Activated T-helper 1 cell treated with Interleukin-2 at 50 U/mL for 16 hours (primary cell): ENCODE results near the gene WNT7B.

Experiments used
- DNase-seq: peaks from one replicate; pipeline ENCODE4 v3.0.0-alpha.2; 2020; ENCODE audit warnings: low read depth

Gene WNT7B

DNA sequence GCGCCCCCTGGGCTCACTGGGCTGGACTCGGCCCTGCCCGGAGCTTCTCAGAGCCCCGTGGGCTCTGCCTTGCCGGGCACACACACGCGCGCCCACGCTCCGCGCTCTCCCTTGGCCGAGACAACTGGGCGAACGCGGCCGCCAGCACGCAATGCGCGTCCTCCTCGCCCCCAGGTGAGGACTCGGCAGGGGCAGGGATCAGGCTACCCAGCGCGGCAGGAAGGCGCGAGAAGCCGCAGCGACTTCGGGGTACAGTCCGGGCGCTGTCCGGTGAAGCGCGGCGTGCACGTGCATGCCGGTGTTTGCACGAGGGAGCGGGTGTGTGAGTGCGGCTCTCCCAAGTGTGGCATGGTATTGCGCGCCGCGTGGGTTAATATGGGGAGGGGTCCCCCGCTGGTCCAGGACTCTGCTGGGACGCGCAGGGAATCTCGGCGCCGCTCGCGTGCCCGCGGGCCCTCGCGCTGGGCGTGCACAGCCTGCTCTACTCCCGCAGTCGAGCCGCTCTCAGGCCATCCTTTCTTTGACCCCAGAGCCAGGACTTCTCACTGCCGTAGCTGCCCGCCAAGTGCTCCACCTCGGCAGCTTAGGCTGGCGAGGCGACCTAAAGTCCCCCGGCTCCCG, 5.4 kb downstream of the WNT7B start:
- DNase-seq, result no peak

DNA sequence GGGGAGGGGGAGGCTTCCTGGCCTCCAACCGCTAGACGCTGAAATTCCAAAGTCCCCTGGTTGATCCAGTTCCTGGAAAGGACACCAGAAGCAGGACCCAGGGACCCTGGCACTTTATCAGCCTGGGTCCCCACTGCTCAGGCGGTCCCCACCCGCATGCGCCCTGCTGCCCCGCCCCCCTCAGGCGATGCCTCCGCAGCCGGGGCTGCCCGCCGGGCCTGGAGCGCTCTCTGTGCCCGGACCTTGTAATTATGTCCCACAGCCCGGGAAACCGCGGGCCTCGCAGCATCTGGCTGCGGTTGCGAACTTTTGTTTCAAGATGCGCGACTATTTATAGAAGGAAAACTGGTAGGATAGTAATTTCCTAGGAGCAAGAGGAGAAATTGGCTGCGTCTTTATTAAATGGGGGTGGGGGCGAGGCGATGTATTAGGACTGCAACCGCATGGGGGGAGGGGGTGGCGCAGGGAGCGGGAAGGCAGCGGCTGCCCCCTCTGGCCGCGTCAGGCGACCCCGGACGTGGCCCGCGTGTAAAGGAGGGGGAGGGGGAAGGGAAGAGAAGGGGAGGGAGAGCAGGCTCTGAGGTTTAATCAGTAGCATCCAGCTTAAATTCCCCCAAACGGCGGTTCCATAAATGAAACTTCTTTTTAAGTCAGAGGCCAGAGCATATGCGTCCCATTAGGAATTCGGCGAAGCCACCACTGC, 6.1 kb downstream of the WNT7B start:
- no peak for DNase-seq

DNA sequence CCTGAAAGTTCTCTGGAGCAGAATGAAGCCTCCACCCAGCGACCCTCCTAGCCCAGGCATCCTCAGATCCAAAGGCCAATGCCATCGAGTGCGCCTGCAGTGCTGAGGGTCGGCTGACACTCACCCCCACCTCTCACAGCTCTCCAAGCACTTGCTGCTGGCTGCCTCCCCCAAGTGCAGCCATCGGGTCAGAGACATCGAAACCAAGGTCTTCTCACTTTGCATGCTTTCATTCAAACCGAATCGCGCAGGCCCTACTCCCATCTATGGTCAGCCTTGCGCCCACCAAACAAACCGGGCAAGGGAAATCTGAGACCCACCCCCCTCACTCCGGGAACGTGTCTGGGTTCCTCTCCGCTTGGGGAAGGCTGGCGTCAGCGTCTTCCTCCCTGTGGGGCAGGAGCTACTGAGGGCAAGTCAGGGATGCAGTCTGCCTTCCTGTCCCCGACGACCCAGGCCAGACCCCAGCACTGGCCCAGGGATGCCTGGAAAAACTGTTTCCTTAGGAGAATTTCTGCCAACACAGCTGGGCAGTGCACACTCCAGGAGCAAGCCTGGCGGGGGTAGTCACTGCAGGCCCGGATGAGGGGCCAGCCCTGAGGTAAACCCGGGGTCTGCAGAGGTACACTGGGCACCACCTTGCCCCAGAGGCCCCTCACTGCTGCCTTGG, 7.0 kb downstream of the WNT7B start:
- no peak for DNase-seq

DNA sequence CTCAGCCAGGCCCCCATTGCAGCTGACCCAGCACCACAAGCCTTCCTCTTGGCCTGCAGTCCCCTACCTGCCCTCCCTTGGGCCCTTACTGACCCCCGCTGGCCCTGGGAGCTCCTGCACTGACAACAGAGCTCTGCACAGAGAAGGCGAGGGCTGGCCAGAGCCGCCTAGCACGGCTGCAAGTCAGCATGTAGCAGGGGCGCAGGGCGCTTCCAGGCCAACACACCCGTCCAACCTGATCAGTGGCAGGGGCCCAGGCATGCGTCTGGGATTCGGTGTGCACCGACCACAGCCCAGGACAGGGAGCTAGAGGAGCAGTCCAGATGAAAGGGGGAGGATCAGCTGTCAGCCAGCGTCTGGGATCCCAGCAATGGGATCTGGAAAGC, 7.6 kb downstream of the WNT7B start:
- no peak for DNase-seq

DNA sequence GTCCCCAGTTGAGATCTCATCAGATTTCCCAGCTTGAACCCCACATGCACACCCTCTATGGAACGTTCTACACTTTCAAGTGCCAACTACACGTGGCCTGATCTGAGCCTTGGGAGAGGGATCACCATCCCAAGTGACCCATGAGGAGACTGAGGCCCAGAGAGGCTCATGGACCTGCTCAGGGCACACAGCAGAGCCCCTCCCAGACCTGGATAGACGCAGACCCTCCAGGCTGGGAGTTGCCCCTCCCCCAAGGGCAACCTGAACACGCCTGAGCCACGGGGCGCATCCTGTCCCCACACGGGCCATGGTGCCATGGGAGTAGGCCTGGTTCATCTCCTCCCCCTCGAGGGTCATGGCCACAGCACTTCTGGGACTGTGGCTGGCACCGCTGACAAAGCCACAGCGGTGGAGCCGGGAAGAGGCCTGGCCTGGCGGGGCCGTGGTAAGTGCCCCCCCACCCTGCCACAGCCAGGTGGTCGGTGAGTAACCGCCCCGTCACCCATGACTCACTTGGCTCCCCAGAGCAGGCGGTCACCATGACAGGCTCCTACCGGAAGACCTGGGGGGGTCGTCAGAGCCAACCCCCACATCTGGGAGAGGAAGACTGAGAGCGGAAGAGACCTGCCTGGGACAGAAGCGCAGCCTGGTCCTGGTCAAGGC, 8.1 kb downstream of the WNT7B start:
- no peak for DNase-seq

DNA sequence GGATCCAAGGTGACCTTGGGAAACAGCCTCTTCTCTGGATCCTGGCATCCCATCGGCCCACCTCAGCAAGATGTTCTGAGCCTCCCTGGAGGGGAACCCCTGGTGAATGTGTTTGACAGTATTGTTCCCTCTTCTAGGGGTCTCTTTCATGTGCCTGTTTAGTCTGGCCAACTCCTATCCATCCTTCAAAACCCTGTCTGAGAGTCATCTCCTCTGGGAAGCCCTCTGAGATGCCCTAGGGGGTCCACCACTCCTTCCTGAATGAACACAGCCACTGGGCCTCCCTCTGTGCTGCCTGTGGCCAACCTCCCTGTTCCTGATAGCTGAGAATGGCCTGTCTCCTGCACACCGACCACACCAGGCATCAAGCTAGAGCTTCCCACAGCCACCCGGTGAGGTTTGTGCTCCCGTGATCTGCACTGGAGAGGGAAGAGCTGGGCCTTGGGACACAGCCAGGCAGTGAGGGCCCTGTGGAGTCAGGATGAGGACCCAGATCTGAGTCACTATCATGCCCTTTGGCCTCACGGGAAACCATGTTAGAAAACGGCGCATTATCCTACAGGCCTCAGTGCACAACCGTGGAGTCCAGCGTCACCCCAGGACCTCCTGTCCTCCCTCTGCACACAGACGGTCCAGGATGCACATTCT, 8.8 kb downstream of the WNT7B start:
- no peak for DNase-seq

DNA sequence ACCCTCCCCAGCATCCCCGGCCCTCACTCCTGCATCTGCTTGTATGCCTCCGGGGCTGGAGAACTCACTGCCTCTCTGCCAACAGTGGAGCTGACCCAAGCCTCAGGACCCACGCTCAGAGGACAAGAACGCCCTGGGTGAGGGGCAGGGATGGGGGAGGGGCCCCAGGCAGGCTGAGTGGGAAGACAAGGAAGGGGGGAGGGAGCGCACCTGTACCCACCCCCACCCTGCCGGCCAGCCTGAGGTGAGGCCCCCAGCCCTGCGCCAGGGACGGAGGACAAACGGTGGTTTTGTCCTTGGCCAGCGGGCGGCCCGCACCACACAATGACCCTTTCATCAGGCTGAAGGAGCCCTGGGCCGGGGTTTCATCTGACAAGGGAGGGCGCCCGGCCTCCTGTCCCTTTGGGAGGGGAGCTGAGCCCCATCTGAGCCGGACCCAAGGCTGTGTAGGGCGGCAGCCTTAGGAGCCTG, 10.0 kb downstream of the WNT7B start:
- no peak for DNase-seq

DNA sequence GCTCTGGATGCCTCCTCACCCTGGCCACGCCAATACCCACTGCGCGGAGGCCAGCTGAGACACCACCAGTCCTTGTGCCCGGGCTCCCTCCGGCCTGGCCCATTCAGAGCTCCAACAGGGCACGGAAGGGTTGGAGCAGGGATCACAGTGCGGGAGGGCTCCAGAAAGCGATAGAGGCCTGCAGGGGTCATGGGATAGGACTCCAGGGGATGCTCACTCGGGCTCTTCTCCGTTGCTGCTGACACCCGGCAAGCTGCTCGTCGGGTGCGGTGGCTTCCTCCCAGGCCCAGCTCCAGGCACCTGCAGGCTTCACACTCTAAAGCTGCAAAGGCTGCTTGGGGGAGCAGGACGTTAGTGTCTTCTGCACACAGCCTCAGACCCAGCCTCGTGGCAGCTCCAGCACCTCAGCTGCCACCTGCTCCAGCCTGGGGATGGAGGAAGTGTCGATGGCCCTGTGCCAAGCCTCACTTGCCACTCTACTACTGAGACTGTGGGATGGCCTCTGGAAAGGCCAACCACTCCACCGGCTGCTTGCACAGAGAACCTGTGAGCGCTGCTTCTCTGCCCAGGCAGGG, 10.6 kb downstream of the WNT7B start:
- DNase-seq, result no peak

DNA sequence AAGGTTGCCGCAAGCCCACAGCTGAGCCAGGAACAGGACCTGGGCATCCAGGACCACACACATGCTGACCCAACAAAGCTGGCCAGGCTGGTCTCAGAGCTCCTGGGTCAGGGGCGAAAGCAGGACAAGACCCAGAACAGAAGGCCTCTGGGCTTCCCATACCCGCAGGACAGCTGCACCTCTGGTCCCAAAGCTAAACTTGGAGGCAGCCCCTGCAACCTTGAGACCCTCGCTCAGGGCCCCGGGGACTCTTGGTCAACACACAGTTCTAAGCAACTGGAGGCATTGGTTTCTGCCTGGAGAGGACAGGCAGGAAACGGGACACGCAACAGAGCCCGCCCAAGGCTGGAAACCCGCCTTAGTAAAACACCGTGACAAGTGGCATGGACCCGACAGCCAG, 11.4 kb downstream of the WNT7B start:
- DNase-seq, result no peak

DNA sequence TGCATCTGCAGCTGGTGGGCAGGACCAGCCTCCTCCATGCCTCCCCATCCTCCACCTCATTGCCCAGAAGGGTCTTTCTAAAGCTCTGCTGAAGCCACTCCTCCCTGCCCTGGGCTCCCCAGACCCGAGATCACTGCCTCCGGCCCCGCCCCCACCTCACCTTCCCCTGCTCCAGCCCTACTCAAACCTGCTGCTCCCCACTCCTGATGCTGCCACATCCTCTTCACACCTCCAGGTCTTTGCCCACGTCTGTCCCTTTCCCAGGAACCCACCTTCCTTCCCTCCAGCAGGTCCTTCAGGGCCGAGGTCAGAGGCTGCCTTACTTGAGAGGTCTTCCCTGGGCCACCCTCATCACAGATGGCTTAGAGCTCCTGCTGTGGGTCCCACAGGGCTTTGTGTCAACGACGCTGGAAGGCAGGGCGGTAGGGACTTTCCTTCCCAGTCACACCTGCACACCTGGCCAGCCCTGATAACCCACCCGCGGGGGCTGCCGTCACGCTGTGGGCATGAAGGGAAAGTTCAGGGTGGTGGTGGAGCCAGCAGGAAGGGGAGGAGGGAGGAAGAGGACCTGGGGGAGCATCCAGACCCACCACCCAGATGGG, 11.9 kb downstream of the WNT7B start:
- no peak for DNase-seq

DNA sequence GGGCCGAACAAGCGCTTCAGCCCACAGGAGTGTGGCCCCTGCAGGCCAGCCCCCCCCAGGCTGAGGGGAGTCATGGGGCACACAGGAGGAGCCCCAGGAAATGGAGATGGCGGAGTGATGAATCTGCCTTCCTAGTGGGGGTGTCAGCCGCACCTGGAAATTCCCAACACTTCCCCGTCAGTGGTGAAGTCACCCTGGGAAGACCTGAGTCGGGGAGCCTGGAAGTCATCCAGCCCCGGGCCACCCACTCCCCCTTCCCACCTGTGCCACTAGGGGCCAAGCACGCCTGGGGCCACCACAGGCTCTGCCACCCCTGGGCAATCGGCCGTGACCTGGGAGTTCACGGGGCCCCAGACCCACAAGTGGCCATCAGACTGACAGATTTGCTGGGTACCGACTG, 12.6 kb downstream of the WNT7B start:
- no peak for DNase-seq

DNA sequence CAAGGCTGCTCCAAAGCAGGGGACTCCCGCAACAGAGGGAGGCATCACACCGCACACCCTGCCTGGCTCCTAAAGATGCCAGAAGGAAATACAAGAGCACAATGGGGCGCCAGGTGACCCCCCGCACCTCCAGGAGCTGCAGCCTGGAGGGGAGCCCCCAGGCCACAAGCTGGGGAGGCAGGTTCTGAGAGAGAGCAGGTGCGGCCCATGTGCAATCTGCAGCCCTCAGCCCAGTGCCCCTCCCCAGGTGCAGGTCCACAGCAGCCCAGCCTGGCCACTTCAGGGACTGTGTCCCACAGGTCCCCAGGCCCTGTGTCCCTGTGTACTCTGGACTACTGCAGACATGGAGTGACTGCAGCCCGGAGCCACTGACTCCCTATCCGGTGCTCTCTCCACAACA, 13.1 kb downstream of the WNT7B start:
- no peak for DNase-seq

DNA sequence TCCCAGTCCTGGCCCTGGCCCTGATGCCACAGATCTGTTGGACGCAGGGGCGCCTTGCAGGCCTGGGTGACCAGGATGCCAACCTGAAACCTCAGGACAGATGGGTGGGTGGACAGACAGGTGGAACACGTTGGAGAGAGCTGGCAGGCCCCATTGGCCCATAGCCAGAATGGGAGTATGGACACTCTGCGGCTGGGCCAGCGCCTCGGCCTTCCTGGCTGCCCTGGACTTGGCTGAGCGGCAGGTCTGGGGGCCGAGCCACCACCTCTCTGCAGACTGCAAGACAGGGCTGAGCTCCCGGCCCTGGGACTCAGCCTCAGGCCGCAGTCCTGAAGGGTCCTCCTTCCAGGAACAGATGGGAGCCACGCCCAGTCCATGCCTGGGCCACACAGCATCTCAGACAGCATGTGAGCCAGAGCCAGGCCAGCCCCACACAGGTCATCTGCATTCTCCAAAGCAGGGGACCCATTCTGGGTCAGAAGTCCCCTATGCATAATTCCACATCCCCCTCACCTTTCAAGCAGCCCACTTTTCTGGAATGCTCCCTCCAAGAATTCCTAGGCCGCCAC, 14.1 kb downstream of the WNT7B start:
- DNase-seq, result no peak

DNA sequence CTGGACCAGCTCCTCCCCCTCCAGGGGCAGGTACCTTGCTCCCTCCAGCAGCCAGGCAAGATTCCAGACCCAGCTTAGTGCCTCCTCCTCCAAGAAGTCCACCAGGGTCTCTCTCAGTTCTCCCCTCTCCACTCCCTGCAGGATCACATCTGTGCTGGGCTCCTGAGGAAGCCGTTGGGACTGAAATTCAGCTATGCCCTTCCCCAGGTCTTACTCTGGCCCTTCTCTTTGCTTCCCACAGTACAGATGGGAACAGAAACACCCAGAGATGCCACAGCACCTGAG, 14.6 kb downstream of the WNT7B start:
- no peak for DNase-seq

DNA sequence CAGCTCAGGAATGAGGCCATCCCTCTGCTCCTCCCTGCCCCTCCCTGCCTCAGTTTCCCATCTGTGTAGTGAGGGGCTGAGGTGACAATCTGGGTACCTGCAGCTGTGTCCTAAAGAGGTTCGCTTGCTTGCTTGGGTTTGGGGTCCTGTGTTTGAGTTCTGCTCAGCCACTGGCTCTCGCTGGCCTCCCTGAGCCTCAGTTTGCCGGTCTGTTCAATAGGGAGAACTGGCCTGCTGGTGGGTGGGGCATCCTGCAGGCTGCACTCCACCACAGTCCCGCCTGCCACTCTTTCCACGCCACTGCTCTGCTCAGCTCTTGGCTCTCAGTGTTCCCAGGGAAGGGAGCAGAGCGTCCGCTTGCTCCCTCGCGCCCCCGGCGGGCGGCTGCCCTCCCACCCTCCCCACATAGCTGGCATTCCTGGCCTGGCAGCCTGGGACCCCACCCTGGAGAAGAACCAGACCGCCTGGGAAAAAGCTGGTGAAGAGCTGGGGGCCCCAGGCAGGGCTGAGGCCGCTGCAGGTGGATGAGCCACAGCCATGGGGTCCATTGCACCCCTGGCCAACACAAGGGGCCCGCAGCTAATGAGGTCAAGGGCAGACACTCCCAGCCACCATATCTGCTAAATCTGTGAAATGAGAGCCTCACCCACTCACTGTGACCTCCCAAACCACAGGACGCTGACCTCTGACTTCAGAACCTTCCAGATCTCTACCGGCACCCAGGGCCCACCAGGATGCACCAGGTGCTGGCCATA, 15.1 kb downstream of the WNT7B start:
- DNase-seq, result no peak

DNA sequence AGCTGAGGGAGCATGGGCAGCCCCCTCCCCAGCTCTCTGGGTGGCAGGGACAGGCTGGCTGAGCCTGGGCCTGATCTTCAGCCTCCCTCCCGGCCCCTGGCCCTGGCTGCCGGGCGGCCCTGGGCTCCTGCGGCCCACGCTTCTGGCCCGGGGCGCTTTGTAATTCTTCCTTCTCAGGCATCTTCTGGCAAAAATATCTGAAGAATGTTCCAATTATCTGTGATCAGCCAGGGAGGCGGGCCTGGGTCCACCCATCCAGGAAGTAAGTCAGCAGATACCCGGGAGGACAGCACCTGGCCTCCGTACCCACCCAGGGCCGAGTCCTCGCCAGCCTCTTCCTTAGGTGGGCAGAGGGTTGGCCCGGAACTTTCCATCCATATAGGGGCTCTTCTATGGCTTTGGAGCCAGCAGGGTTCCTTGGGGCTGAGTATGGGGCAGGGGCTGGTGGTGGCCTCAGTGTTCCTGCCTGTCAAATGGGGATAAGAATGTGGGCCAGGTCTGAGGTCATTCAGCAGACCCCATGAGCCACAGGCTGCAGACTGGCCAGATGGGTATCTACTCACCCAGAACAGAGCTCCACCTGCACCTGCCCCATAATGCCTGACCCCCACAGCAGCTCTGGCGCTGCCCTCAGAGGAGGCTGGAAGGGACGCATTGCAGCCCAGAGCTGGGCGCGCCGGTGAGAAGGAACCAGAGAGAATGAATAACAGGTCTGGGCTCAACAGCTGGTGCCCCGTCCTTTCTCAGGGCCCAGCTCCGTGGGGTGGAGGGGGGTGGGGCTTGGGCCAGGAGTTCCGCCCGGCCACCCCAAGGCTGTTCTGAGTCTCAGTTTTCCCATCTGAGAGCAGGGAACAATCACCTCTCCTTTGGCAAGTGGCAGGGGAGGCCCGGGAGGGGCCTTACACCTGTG, 16.2 kb downstream of the WNT7B start:
- DNase-seq, result no peak

DNA sequence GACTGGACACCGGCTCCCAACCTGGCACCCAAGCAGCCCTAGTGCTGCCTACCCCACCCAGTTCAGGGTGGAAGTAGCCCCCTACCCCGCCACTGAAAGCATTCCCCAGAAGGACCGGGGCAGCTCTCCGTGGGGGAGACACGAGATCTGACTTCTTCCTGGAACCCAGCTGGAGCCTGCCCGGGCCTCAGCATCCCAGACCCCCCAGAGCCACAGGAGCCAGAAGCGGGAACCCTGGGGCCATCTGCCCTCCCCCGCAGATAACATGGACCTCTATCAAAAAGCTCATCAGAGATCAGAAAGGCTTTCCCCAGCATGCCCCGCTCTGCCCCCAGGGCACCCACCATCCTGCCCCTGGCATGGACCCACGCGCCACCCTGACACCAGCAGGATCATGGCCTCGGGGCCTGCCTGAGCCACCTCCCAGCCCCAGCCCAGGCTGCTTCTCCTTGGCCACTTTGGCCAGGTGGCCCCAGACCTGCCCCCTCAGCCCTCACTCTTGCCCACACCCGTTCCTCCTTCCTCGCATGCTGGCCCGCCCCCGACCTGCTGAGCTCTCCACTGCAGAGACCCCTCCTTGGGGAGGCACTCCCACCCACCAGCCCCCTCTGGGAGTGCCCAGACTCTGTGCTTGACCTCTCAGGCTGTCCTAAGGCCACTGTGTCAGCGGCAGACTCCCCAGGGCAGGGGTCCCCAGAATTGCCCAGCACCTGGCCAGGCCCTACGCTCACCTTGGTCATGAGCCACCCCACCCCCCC, 17.1 kb downstream of the WNT7B start:
- no peak for DNase-seq

DNA sequence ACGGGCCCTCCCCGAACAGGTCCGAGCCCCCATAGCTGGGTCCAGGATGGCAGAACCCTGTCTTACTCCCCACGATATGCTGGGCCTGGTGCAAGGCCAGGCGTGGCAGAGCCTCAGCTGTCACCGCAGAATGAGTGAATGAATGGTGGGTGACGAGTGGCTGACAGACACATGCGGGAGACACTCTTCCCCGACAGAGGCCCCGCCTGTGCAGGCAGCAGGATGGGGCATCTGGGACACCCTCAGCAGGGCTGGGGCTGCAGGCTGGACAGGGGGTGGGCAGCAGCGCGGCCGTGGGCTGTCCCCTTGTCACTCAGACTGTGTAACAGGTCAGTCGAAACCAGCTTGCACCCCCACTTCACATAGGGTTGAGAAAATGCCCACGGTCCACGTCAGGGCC, 18.0 kb downstream of the WNT7B start:
- no peak for DNase-seq

DNA sequence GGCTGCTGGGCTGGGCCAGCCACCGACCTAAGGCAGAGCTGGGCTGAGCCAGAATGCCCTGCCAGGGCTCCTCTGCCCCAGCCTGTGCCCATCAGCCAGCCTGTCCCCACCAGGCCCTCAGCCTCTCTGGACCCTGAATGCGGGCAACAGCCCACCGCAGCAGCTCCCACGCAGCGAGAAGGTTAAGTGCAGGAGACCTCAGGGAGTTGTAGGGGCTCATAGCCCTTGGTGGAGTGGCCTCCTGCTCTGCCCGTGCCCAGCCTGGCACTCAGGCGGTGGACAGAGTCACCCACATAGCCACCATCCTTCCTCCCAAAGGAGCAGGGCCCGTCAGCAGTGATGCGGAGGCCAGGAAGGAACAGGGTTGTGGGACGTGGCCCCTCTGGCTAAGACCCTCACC, 19.1 kb downstream of the WNT7B start:
- no peak for DNase-seq
